Hippocampal formation (tissue), 2 donors: Measurements from ENCODE around the gene DRC7.
"Not testable (repeated sequence)": the region's sequence is repeated elsewhere in the genome, so short reads cannot be mapped to it uniquely, and the experiment has no call there.

Experiments
- DNase-seq, 2 donors: peaks; one replicate each; lab custom pipeline; 2025; lab: John Stamatoyannopoulos, UW

The DRC7 gene

GRCh38 chr16:57711346-57711745 is 16.7 kb downstream of the DRC7 start:
- DNase-seq, result no peak

GRCh38 chr16:57711993-57712392 is 17.4 kb downstream of the DRC7 start:
- no peak for DNase-seq

- DNase-seq, result not testable (repeated sequence)
These were observed 18.0 kb downstream of the DRC7 start for GRCh38 chr16:57712569-57712968.

- no peak for DNase-seq
These were observed 19.0 kb downstream of the DRC7 start for GRCh38 chr16:57713596-57713995.

GRCh38 chr16:57714047-57714446 is 19.4 kb downstream of the DRC7 start:
- no peak for DNase-seq

GRCh38 chr16:57720142-57720575 is 25.6 kb downstream of the DRC7 start:
- peak in 1 of 2 donors; percentile 39 for DNase-seq

- no peak for DNase-seq
These were observed 27.0 kb downstream of the DRC7 start for GRCh38 chr16:57721356-57722209.

GRCh38 chr16:57722210-57722499 is 27.5 kb downstream of the DRC7 start:
- no peak for DNase-seq

GRCh38 chr16:57722651-57723050 is 28.0 kb downstream of the DRC7 start:
- no peak for DNase-seq

GRCh38 chr16:57723170-57723569 is 28.6 kb downstream of the DRC7 start:
- DNase-seq, result no peak

- no peak for DNase-seq
These were observed 29.9 kb downstream of the DRC7 start for GRCh38 chr16:57724531-57724930.

GRCh38 chr16:57725151-57725550 is 30.5 kb downstream of the DRC7 start:
- DNase-seq, result no peak

GRCh38 chr16:57725554-57725953 is 30.9 kb downstream of the DRC7 start:
- DNase-seq, result no peak

- DNase-seq, result no peak
These were observed 31.4 kb downstream of the DRC7 start for GRCh38 chr16:57725976-57726375.

- no peak for DNase-seq
These were observed 31.9 kb downstream of the DRC7 start for GRCh38 chr16:57726433-57726947.

GRCh38 chr16:57727610-57728009 is 33.0 kb downstream of the DRC7 start:
- DNase-seq, result no peak

GRCh38 chr16:57728336-57729181 is 34.0 kb downstream of the DRC7 start:
- DNase-seq, result no peak

GRCh38 chr16:57729182-57729484 is 34.5 kb downstream of the DRC7 start:
- DNase-seq, result no peak

GRCh38 chr16:57729852-57730251 is 35.2 kb downstream of the DRC7 start:
- not testable (repeated sequence) for DNase-seq

GRCh38 chr16:57730771-57731730 is 36.4 kb downstream of the DRC7 start:
- no peak for DNase-seq

- no peak for DNase-seq
These were observed 37.4 kb downstream of the DRC7 start for GRCh38 chr16:57732037-57732436.

- no peak for DNase-seq
These were observed 38.1 kb downstream of the DRC7 start for GRCh38 chr16:57732714-57733113.
